GM12892 (cell line): ENCODE results near the gene GREB1L.

ENCODE experiments used
- POLR2A ChIP-seq: IDR thresholded peaks from 2 replicates; pipeline ENCODE4 v1.6.1; 2011; ENCODE audit warnings: low read depth, low read length, control low read depth
- POLR2AphosphoS5 ChIP-seq: IDR thresholded peaks from 2 replicates; pipeline ENCODE4 v1.6.1; 2011; ENCODE audit warnings: low read depth, low read length, control low read depth

- TF ChIP-seq POLR2A (no peak), POLR2AphosphoS5 (no peak)
Measured at GRCh38 chr18:21393986-21394385, 152.0 kb downstream of the GREB1L start.
